GM21367 (cell line): Measurements from ENCODE around the gene TSPAN31.
"Not testable (repeated sequence)": the region's sequence is repeated elsewhere in the genome, so short reads cannot be mapped to it uniquely, and the experiment has no call there.

Source experiments
- ATAC-seq: cut with Tn5 transposase; IDR thresholded peaks from one replicate; pipeline ENCODE4 v1.9.1; 2021; ENCODE audit not compliant: unreplicated experiment

Gene TSPAN31

DNA sequence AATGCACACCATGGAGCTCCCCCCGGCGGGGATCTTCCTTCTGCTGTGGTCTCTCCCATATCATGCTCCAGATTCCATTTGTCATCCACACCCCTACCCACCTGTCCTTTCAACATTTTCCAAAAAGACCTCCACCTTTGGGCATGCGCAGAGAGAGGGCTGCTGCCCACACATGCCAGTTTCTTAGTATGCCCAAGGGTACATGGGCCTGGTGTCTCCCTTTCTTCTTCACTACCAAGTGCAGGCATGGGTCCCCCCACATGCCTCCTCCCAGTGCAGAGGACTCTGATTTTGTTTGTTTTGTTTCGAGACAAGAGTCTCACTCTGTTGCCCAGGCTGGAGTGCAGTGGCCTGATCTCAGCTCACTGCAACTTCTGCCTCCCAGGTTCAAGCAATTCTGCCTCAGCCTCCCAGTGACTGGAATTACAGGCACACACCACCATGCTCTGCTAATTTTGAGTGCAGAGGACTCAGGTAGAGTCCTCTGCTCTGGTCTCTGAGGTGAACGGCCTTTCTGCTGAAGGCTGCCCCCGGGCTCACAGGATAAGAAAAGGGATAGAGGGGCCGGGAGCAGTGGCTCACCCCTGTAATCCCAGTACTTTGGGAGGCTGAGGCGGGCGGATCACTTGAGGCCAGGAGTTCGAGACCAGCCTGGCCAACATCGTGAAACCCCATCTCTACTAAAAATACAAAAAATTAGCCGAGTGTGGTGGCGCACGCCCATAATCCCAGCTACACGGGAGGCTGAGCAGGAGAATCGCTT is 22.8 kb upstream of the TSPAN31 start:
- not testable (repeated sequence) for ATAC-seq

DNA sequence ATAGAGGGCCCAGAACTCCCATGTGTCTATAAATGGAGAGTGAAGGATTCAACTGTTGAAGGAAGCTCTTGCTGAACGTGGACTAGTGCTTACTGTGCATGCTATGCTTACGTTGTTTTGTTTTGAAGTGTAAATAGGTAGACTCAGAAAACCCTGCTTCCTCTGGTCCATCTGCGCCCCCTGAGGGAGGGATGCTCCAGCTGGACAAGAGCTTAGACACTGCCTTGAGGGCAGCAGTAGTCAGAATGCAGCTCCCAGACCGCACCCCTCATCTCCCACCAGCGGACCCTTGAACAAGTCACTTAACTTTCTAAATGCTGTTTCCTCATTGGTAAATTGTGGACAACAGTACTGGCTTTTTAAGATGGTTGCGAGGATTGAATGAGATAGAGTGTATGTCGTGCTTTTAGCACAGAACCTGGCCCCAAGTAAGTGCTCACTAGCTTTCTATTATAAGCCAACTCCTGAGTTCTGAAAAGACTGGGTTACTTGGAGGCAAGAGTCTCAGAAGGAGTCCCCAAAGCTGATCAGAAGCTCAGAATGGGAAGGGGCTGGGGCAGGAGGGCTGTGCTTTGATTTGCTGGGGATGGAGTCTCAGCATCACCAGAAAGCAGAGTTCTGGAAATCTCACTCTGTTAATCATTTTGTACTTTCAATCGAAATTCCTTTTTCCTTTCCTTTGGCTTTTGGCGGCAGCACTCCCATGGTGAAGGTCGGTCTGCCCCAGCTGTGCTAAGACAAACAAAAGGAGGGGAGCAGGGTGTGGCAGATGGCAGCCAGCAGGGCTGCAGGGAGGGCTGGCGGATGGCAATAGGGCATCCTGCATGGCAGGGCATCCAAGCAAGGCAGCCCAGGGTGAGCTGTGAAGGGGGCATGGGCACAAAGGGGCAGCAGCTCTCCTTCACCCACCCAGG is 21.9 kb upstream of the TSPAN31 start:
- no peak for ATAC-seq

DNA sequence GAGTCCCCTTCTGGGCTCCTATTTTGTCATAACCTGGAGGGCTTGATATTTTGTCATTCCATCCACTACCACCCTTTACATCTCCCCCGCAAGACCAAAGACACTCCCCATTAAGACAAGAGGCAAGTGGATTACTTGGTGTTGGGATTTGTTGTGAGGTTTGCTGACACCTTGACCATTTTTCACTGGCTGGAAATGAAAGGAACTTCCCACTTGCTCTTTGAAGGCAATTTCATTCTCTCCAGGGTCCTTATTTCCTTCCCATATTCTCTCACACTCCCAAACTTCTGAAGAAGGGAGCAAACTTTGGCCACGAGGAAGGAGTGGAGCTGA is 21.2 kb upstream of the TSPAN31 start:
- ATAC-seq = no peak

DNA sequence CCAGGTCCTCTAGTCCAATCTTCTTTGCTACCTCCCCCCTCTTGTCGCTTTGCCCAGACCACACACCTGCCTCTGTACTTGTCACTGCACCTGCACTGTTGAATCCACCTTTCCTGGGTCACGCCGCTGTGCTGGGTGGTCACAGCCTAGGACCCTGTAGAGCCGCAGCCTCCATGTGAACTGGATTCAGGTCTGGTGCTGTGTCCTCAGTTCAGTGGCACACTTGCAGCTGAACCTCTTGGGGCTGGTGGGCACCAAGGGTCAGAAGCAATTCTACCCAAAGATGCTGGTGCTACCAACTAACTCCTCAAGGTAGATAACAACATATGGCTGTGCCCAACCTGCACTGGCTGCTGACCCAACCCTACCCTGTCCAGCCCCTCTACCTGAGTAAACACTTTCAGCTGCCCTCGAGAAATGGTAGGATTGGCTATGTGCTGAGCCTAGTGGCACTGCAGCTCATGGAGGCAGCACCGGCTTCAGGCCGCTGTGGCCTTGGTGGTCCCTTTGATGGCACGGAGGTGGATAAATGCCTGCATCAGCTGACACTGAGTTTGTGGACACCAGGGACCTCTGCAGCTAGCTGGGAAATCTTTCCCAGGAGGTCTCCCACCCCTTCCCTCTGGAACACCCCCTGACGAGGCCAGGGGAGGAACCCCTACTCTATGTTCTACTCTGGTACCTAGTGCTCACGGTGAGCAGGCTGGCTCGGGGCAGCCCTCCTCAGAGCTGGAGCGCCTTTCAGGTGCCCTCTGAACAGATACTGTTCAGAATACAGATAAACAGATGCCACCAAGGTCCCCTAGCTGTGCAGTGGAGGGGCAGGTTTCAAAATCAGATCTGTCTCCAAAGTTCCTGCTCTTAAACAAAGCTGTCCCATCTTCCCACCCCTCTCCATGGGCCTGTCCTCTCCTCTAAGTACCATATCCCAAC is 20.6 kb upstream of the TSPAN31 start:
- no peak for ATAC-seq

DNA sequence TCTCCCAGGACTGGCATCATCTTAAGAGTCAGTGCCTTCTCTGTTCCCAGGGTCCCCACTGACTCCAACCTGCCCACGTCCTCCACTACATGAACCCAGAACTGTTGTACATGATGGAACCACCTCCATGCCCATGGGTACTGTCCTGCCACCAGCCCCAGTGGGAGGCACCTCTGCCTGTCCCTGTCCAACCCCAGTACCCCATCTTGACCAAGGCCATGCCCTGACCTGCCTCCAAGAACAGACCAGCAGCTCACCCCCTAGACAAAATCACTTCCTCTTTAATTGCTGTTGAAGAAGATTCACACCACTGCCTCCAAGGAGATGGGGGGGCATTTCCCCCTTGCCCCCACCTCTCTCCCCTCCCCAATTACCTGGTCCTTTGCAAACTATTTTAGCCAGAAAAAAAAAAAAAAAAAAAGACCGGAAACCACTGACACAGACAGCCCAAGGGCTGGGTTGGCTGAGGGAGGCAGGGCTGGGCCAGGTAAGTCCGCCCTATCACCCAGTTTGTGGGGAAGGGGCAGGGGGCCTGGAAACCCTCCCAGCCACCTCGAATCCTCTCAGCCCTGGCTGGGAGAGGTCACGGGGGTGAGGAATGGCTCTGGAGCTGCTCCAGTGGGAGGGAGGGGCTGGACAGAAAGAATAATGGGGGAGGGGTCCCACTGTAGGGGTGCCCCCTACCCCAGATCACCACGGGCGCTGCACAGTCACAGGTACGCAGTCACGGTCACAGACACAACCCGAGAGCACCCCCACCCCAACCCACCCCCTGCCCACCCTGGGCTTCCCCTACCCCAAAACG is 19.7 kb upstream of the TSPAN31 start:
- no peak for ATAC-seq

DNA sequence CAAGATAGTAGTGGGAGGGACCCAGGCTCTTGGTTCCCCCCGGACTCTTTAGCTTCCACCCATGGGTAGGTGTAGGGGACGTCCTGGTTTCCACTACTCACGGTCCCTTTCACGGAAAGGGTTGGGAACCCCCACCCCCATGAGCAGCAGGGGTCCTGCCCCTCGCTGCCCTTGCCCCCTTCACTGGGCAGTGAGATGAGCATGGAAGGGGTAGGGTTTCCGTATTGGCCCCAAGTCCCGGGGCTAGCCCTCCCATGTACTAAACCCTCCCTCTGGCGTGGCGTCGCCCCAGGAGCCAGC is 19.0 kb upstream of the TSPAN31 start:
- ATAC-seq = no peak

DNA sequence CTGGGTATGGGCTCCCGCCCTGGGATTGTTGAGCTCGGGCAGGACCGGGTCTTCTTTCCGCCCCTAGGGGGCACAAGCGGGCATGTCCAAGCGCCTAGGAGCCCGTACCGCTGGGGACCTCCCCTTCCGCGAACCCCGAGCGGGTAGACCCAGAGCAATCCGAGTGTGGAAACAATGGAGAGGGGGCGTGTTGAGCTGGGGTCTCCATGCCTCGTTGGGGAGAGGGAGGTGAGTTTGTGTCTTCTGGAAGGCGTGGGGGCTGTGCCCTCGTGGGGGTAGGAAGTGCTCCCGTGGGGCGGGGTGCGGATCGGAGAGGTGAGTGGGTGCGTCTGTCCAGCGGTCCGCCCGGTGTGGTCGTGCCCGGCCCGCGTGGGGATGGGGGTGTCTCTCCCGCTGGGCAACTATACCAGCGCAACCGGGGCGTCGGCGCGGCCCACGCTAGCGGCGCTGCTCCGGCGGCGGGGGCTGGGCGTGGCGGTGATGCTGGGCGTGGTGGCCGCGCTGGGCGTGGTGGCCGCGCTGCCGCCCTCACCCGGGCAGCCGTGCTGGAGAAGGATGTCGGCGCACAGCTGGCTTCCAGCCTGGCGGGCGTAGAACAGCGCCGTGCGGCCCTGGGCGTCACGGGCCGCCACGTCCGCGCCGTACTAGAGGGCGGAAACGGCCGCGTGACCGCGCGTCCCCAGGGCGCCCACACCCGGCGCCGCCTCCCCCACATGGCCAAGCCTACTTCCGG is 18.5 kb upstream of the TSPAN31 start:
- no peak for ATAC-seq

DNA sequence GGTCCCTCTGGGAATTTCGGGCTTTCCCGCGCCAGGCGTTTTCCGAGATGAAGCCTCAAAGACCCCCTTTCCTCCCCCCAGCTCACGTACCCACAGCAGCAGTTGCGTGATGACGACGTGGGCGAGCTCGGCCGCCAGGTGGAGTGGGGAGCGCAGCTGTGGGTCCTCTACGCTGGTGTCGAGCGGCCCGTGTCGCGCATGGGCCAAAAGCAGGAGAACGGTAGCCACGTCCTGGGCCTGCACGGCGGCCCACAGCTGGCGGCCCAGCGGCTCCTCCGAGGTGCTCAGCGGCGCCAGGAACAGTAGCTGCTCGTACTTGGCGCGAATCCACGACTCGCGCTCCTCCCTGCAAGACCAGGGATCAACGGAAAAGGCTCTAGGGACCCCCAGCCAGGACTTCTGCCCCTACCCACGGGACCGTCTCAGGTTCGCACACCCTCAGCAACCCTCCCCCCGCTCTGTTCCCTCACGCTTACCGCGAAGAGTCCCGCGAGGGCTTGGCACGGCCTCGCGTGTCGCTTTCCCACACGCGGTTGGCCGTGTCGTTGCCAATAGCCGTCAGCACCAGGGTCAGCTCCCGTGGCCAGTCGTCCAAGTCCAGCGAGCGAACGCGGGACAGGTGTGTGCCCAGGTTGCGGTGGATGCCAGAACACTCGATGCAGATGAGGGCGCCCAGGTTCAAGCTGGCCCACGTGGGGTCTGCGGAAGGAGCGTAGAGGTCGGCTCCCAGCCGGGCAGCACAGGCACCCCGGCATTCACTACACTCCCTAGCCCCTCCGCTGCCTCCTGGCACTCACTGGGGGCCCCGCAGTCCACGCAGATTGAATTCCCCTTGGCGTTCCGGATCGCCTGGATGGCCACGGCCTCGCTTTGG is 17.7 kb upstream of the TSPAN31 start:
- ATAC-seq = no peak

DNA sequence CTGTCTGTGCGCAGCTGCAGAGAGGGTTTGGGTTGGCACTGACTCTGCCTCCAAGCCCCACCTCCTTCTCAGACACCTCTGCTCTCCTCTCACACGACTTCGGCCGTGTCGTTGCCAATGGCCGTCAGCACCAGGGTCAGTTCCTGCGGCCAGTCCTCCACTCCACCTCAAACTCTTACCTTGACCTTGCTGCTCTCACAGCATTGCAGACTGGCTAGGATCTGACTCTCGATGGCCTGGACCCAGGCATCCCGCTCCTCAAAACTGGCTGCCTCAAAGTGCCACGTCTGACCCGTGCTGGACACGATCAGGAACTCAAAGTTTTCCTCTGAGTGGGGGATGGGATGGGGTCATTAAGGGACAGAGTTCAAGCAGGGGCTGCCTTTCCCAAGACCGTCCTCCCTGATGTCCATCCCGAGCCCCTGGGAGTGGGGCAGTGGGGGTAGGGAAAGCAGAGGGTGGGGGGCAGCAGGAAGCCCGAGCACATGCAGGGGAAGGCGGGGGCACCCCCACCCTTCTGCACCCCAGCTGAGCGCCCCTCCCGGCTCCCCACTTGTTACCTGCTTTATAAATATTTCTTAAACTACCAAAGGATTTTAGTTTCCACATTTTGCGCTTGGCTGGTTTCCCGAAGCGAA is 17.0 kb upstream of the TSPAN31 start:
- ATAC-seq = no peak

DNA sequence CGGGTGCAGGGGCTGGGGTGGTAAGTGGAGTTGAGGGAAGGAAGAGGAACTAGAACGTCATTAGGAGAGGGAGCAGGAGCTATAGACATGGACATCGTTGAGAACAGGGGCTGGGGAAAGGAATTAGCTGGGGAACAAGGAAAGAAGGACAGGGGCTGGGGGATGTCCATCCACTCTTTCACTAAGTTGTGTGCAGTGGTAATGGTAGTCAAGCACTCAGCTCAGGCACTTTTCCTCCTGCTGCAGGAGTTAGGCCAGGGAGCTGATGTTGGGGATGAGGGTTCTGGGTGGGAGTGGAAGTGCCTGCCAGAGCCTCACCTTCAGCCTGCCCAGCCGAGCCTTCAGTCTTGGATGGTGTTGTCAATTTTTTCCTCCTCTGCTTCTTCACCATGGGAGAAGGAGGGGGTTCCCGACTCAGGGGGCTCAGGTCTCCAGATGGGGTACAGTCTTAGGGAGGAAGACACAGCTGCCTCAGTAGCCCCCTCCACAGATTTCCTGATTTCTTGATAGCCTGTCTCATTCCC is 15.5 kb upstream of the TSPAN31 start:
- ATAC-seq = no peak

DNA sequence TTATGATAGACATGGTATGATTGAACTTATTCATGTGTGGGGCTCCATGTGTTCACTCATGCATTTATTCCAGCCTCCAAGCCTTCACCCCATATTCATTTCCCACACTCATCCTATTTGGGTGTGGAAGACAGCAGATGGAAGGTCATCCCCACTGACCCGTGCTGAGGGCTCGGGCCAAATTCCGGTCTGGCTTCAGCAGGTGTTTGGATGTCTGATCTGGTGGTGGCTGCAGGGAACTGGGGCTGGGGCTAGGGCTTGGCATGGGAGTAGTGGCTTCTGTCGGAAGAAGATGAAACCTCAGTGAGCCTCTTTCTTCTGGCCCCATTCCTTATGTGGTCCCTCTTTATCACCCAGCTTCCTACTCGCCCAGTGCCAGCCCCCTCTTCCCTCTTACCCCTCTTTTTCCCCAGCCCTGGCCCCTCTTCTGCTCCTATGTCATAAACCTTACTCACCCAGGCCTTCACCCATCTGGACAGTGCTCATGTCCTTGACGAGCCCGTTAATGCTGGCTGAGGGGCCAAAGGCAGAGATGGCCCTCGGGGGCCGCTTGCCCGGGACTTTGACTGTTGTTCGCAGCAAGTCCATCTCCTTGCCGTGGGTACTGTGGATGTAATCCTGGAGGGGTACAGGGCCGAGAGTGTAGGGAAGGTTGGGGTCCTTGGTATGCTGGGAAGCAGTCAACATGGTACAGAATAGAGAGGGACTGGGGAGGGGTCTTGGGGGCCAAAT is 14.3 kb upstream of the TSPAN31 start:
- ATAC-seq = no peak

DNA sequence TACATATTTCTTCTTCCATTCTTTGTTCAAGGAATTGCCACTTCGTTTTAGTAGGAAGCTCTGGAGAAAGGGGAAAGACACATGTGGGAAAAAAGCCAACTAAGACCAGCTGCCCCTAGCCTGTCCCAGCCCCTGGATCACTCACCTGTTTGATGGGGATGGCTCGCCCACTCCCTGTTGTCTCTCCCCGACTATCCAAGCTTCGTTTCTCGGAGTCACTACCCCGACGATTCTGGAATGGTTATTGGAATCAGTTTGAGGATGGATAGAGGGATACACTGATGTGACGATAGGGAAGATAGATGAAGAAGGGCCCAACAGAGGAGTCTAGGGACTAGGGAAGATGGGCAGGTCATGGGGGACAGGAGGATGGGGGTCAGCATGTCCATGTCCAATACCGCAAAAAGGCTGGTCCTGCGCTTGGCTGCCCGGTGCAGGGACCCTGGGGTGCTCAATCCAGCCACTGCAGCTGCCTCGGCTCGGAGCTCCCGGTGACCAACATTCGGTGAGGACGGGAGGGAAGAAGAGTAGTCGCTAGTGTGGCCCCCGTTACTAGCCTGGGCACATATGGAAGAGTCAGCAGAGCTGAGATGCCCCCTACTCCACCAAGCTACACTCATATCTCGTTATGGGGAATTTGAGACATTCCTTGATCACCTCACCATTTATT is 13.3 kb upstream of the TSPAN31 start:
- ATAC-seq = no peak

DNA sequence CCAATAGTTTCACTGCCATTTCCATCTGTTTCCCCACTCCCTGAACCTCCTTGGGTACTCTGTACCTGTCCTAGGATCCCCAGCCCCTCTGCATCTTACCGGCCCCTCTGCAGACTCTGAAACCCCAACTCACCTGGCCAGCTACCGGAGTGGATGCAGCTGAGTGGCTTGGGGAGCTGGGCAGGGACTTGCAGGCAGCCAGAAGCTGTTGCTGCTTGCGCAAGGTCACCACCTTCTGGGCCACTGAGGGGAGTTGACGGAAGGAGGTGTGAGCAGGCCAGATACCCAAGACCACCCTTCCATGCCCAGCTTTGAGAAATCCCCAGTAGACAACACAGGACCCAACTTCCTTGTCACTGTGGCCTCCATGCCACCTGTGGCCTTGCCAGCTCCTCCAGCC is 12.6 kb upstream of the TSPAN31 start:
- ATAC-seq = no peak

DNA sequence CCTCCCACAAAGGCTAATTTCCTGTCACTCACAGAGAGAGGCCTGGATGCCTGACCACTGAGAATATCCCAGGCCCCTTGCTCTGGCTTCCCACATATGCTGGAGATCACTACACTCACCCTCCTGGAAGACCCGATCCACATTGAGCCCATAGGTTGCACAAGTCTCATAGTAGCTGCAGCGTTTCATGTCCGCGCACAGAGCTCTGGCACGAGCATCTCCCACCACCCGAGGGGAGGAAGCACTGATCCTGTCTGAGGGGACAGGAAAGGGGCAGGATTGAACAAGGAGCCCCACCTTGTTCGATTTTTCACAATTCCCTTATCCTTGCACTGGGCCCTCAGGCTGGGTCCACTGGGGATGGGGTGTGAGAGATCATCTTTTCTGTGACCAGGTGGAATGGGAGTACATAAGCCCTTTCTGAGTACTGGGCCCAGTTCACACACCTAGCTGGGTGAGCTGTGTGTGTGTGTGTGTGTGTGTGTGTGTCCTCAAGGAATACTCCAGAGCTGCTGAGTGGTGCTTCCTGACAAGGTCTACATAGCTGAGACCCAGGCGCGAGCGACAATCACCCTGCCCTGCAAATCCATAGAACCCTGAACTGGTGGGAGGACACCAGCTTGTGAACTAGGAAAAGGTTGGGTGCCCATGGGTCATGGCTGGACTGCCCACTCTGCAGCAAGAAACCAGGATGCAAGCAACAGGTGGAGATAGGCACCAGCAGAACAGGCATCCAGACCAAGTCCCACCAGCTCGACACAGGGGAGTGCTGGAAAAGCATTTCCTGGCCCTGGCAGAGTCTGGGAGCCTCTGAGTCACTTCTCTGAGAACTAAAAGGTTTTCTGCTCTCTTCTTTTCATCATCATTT is 11.9 kb upstream of the TSPAN31 start:
- no peak for ATAC-seq

DNA sequence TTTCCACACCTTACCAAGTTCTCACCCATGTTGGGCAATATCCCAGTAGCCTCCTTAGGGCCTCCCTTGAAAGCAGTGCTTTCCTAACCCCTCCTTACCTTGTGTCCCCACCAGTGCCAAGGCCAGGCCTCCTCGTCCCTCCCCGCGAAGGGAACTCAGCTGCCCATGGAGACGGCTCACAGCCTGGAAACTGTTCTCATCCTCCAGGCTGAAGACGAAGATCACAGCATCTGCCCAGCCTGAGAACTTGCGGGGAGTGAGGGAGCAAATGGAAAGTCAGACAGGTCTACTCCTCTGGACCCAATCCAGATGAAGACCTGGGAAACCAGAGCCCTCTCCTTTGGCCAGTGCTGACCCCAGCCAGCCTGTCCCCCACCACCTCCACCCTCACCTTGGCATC is 10.9 kb upstream of the TSPAN31 start:
- ATAC-seq = no peak

DNA sequence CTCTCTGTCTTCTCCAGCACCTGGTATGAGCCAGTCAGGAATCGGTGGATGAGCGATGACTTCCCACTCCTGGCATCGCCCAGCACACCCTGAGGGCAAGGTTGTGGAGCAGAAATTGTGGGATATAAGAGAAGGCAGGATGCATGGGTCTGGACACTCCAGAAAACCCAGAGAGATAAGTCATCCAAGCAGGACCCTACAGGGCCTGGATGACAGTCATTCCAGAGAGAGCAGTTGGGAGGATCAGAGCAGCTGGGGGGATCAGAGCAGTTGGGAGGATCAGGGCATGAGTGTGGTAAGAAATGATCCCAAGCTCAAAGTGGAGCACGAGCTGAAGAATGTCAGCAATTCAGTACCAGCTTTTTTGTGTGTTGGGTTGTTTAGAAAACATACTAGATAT is 10.2 kb upstream of the TSPAN31 start:
- ATAC-seq = no peak
